Mucosa of stomach (tissue), 1 donor: ENCODE data around the gene PADI3.
"Not testable (repeated sequence)": the region's sequence is repeated elsewhere in the genome, so short reads cannot be mapped to it uniquely, and the experiment has no call there.

Experiments used
- H3K27me3 ChIP-seq: one replicate; pipeline ENCODE4 v1.7.0; 2013; ENCODE audit warnings: mild to moderate bottlenecking, low read length; ENCODE audit not compliant: control insufficient read depth, insufficient read depth
- H3K36me3 ChIP-seq: one replicate; pipeline ENCODE4 v1.7.0; 2013; ENCODE audit warnings: low read length; ENCODE audit not compliant: control insufficient read depth, insufficient read depth
- H3K4me1 ChIP-seq: one replicate; pipeline ENCODE4 v1.7.0; 2013; ENCODE audit warnings: mild to moderate bottlenecking, low read length; ENCODE audit not compliant: control insufficient read depth, insufficient read depth
- H3K4me3 ChIP-seq: one replicate; pipeline ENCODE4 v1.7.0; 2013; ENCODE audit warnings: low read length
- H3K9ac ChIP-seq: one replicate; pipeline ENCODE4 v1.7.0; 2013; ENCODE audit warnings: mild to moderate bottlenecking, low read length, moderate library complexity
- H3K9me3 ChIP-seq: one replicate; pipeline ENCODE4 v1.7.0; 2013; ENCODE audit warnings: mild to moderate bottlenecking, low read length, moderate library complexity; ENCODE audit not compliant: control insufficient read depth
- donor health status: Pancreatic carcinoma.

PADI3 gene

GRCh38 chr1:17233675-17234320 lies 15.1 kb upstream of the PADI3 start:
- H3K36me3 ChIP-seq: no peaks in the 10 kb centered on the region
- no peak overlapping the region for H3K9ac ChIP-seq
- H3K4me3 ChIP-seq: no peak overlapping the region
- peaks cover 16% of the 10 kb centered on the region for H3K4me1 ChIP-seq
- H3K27me3 ChIP-seq: peaks cover 12% of the 10 kb centered on the region
- H3K9me3 ChIP-seq: no peaks in the 10 kb centered on the region

- Histone ChIP-seq H3K4me3 (no peak overlapping the region), H3K9ac (no peak overlapping the region), H3K36me3 (no peaks in the 10 kb centered on the region), H3K27me3 (peaks cover 12% of the 10 kb centered on the region), H3K9me3 (no peaks in the 10 kb centered on the region), H3K4me1 (peaks cover 11% of the 10 kb centered on the region)
Observed at GRCh38 chr1:17234405-17234804, 14.5 kb upstream of the PADI3 start.

- Histone ChIP-seq H3K9ac (no peak overlapping the region), H3K27me3 (peaks cover 19% of the 10 kb centered on the region), H3K4me1 (peaks cover 5% of the 10 kb centered on the region)
Observed at GRCh38 chr1:17235135-17235885, 13.6 kb upstream of the PADI3 start.

DNA sequence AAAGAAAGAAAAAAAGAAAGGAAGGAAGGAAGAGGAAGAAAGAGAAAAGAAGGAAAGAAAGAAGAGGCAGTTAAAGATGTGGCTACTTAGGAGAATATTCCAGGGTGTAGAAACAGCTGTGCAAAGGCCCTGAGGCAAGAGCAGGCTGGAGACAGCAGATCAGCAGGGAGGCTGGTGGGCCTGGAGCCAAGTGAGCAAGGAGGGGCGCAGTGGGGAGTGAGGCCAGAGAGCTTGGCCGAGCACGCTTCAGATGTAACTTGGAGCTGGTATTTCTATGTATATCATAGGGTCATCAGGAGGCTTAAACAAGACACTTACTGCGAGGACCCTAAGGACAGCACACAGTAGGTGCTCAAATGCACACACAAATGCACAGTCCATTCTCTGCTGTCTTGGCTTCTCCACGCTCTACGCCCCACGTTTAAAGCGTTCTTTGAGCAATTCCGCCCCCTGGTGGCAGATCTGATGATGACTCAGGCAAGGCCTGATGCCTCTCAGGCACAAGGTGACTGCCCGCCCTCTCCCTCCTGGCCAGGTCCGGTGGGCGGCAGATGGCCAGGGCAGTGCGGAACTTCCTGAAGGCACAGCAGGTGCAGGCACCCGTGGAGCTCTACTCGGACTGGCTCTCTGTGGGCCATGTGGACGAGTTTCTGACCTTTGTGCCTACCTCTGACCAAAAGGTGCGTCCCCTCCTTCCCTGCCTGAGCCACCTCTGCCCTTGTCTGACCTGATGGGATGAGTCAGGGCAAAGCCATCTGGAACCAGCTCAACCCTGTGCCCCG lies 11.9 kb upstream of the PADI3 start:
- no peaks in the 10 kb centered on the region for H3K36me3 ChIP-seq
- H3K9me3 ChIP-seq: no peaks in the 10 kb centered on the region

More at GRCh38 chr1:17235135-17235885, 13.6 kb upstream of the PADI3 start:
- Histone ChIP-seq H3K4me3 (no peak overlapping the region), H3K9me3 (no peaks in the 10 kb centered on the region), H3K36me3 (no peaks in the 10 kb centered on the region)

DNA sequence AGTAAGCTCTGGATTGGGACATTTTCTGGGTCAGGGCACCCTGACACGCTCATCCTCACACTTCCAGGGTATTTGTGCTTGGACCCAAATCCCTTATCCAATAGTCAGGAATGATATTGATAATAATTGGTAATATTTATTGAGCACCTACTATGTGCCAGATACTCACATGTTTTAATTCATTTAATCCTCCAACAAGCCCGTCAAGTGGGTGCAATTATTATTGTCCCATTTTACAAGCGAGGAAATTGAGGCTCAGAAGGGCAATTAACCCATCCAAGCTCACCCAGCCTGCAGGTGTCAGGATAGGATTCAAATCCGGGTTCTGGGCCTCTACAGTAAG lies 11.4 kb upstream of the PADI3 start:
- Histone ChIP-seq H3K27me3 (peaks cover 27% of the 10 kb centered on the region), H3K4me1 (peaks cover 5% of the 10 kb centered on the region), H3K36me3 (no peaks in the 10 kb centered on the region), H3K4me3 (no peak overlapping the region), H3K9me3 (no peaks in the 10 kb centered on the region), H3K9ac (no peak overlapping the region)

More for the DNA sequence above, 11.9 kb upstream of the PADI3 start:
- Histone ChIP-seq H3K9ac (no peak overlapping the region), H3K27me3 (peaks cover 21% of the 10 kb centered on the region), H3K4me1 (peaks cover 5% of the 10 kb centered on the region), H3K4me3 (no peak overlapping the region)

DNA sequence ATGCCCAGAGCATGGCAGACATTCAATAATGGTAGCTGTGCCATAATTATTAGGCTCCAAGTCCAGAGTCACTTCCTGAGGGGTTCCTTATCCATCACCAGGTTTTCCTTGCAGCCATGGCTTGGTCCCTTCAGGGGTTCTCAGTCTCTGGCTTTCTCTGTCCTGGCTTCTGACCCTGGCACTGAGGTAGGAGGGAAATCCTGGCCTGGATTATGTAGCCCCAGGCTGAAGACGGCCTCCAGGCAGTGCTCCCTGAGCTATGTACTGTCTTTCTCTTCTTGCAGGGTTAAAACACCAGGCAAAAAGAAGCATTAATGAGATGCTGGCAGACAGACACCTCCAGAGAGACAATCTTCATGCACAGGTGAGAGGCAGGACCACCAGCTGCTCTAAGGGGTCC lies 9.5 kb upstream of the PADI3 start:
- no peaks in the 10 kb centered on the region for H3K4me1 ChIP-seq
- H3K9ac ChIP-seq: no peak overlapping the region
- H3K27me3 ChIP-seq: peaks cover 27% of the 10 kb centered on the region
- no peaks in the 10 kb centered on the region for H3K36me3 ChIP-seq
- no peaks in the 10 kb centered on the region for H3K9me3 ChIP-seq
- no peak overlapping the region for H3K4me3 ChIP-seq

DNA sequence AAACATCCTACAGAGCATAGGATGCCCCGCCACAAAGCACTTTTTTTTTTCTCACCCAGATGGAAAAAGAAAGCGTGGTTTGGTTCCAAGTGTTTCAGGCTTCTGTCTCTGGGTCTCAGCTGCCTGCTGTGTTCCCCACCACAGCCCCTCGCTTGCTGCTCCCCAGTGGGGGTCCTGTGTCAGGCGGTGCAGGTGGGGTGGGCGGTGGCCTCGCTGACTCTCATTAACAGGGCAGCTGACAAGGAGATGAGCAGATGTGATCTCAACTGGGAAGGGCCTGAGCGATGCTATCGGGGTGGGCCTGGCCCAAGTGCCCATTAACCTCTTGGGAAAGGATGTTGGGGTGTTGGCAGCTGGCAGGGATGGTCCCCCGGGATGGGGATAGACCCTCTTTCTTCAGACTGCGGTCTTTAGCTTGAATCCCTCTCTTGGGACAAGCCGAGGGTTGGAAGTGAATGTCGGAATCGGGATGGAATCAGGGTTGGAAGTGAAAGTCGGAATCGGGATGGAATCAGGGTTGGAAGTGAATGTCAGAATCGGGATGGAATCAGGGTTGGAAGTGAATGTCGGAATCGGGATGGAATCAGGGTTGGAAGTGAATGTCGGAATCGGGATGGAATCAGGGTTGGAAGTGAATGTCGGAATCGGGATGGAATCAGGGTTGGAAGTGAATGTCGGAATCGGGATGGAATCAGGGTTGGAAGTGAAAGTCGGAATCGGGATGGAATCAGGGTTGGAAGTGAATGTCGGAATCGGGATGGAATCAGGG lies 7.7 kb upstream of the PADI3 start:
- peaks cover 21% of the 10 kb centered on the region for H3K27me3 ChIP-seq
- not testable (repeated sequence) for H3K4me3 ChIP-seq, H3K36me3 ChIP-seq, H3K4me1 ChIP-seq, H3K9ac ChIP-seq, H3K9me3 ChIP-seq

DNA sequence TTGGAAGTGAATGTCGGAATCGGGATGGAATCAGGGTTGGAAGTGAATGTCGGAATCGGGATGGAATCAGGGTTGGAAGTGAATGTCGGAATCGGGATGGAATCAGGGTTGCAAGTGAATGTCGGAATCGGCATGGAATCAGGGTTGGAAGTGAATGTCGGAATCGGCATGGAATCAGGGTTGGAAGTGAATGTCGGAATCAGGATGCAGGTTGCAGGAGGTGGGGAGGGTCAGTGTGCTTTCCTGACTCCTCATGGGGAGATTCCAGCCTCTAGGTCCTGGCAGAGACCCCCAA lies 7.2 kb upstream of the PADI3 start:
- not testable (repeated sequence) for H3K4me3 ChIP-seq, H3K9me3 ChIP-seq, H3K4me1 ChIP-seq, H3K9ac ChIP-seq, H3K36me3 ChIP-seq
- peaks cover 21% of the 10 kb centered on the region for H3K27me3 ChIP-seq

DNA sequence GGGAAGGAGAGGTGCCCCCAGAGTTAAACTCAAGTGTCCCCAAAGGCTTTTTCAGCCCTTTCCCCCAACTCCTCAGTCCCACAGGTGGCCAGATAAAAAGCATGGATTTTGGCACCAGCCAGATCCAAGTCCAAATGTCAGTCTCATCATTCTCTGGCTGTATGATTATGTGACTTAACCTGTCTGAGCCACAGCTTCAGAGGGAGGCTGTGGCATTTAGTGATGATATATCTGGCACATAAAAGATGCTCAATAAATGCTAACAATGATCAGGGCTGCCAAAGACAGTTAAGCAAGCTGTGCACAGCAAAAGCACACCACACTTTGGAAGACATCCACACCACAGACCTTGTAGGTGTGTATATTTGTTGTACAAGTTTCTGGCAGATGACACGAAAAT lies 5.6 kb upstream of the PADI3 start:
- Histone ChIP-seq H3K4me1 (no peaks in the 10 kb centered on the region), H3K27me3 (peaks cover 24% of the 10 kb centered on the region), H3K36me3 (no peaks in the 10 kb centered on the region), H3K4me3 (no peak overlapping the region), H3K9me3 (no peaks in the 10 kb centered on the region), H3K9ac (no peak overlapping the region)

DNA sequence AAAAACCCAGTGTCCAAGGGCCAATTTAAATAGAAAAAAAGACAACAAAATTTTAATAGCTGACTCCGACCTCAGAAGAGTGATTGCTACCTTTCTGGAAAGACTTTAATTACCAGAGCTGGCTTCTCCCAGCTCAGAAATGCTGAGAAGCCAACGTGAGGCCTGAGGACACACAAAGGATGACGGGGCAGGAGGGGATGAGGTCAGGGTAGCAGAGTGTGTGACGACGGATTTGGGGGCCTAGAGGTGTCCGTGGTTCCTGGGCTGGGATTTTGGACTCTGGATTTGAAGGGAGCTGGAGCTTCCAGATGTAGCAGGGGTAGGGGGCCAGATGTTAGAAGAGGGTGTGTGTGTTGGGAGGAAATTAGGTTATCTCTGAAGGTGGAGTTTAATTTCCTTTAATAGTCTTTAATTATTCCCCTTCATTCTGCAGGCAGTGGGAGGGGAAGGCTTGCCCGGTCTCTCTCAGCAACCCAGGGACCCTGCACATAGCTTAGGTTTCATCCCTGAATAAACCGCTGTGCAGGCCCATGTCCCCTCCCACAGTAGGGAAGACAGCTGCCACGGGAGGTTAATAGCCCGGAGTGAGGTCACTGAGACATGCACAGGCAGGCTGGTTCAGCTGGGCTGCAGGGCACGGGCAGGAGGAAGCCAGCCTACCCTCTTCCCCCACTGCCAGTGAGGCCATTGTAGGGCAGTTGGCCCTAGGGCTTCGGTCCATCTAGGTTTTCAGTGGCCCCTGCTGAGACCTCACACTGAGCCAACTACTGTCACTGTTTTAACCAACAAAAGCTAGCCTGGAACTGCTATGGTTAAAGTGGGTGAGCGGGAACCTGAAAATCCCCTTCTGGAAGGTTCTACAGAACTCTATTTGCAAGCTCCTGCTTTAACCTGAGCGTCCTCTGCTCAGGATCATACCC lies 3.8 kb upstream of the PADI3 start:
- Histone ChIP-seq H3K4me3 (no peak overlapping the region), H3K36me3 (no peaks in the 10 kb centered on the region), H3K9me3 (no peaks in the 10 kb centered on the region)

GRCh38 chr1:17245816-17246325 lies 3.0 kb upstream of the PADI3 start:
- Histone ChIP-seq H3K9ac (no peak overlapping the region), H3K27me3 (peaks cover 25% of the 10 kb centered on the region), H3K36me3 (no peaks in the 10 kb centered on the region), H3K4me3 (no peak overlapping the region), H3K4me1 (no peaks in the 10 kb centered on the region), H3K9me3 (no peaks in the 10 kb centered on the region)

More for the DNA sequence above, 3.8 kb upstream of the PADI3 start:
- Histone ChIP-seq H3K4me1 (no peaks in the 10 kb centered on the region), H3K27me3 (peaks cover 19% of the 10 kb centered on the region), H3K9ac (no peak overlapping the region)
